ENCODE data around the gene ZNF740.

GRCh38 chr12:53171725-53172329, 8.7 kb upstream of the ZNF740 start:
- TF ChIP-seq CTCF (IDR thresholded peaks at IDR 0.05) (no peak), POLR2A (IDR thresholded peaks at IDR 0.05) (no peak)

Measured in body of pancreas (tissue), 4 donors.